Mammary epithelial cell (primary cell): ENCODE measurements around the gene IL1F10.

ENCODE experiments used
- EZH2 ChIP-seq: IDR thresholded peaks from 2 replicates; pipeline ENCODE4 v1.6.1; 2012; ENCODE audit warnings: low read length, inconsistent platforms, borderline replicate concordance
- TF ChIP-seq, protein P1 (sequence below), 2 donors: IDR thresholded peaks in 1 of 2; conservative IDR thresholded peaks in 1 of 2; 2 replicates each; pipeline ENCODE4 v1.5.1; 2011 to 2012; ENCODE audit warnings: inconsistent platforms in 2 of 2, low read length in 2 of 2, mild to moderate bottlenecking in 2 of 2, control low read depth in 1 of 2, low read depth in 1 of 2; ENCODE audit not compliant: insufficient read depth in 1 of 2; ENCODE audit errors: extremely low read depth in 1 of 2

DNA sequence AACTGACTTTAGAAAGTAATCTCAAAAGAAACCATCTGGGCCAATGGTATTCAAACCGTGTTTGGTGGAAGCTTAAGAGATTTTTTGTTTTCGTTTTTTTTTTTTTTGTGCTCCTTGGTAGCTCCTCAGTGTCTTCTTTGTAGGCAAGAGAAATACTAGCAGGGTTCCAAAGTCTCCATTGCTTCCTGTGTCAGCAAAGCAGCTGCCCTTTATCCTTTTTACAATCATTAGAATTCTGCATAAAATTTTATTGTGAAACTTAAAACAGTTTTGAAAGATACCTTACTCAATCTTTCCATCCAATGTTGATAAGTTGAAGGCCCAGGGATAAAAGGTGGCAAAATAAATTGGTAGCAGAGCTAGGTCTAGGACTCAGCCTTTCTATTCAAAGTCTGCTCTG lies 479 bp downstream of the IL1F10 start:
- TF ChIP-seq, protein P1, sequence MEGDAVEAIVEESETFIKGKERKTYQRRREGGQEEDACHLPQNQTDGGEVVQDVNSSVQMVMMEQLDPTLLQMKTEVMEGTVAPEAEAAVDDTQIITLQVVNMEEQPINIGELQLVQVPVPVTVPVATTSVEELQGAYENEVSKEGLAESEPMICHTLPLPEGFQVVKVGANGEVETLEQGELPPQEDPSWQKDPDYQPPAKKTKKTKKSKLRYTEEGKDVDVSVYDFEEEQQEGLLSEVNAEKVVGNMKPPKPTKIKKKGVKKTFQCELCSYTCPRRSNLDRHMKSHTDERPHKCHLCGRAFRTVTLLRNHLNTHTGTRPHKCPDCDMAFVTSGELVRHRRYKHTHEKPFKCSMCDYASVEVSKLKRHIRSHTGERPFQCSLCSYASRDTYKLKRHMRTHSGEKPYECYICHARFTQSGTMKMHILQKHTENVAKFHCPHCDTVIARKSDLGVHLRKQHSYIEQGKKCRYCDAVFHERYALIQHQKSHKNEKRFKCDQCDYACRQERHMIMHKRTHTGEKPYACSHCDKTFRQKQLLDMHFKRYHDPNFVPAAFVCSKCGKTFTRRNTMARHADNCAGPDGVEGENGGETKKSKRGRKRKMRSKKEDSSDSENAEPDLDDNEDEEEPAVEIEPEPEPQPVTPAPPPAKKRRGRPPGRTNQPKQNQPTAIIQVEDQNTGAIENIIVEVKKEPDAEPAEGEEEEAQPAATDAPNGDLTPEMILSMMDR (conservative IDR thresholded peaks at IDR 0.05 in 1 of 2, IDR thresholded peaks at IDR 0.05 in 1 of 2; ENCODE audit: extremely low read depth in 1 of 2, insufficient read depth in 1 of 2, low read depth in 1 of 2, low read length in 2 of 2), result no peak
- TF ChIP-seq EZH2, result no peak
